Neutrophil (primary cell): ENCODE data around the gene ANKH.

Source experiments
- H3K27ac ChIP-seq: fragments of 200-600 bp; sonication (generic); 2 replicates; pipeline ENCODE4 v1.5.1; 2016; ENCODE audit warnings: mild to moderate bottlenecking, moderate library complexity
- H3K27me3 ChIP-seq: fragments of 200-600 bp; sonication (generic); 2 replicates; pipeline ENCODE4 v1.6.0; 2016; ENCODE audit warnings: mild to moderate bottlenecking
- H3K36me3 ChIP-seq: fragments of 200-600 bp; sonication (generic); 2 replicates; pipeline ENCODE4 v1.5.1; 2017
- H3K4me1 ChIP-seq, 2 experiments: fragments of 200-600 bp in 1 of 2; sonication (generic) in 1 of 2; 1 replicate in 1 of 2; 2 replicates in 1 of 2; pipeline versions ENCODE4 v1.5.1 to v1.6.1; 2013 to 2016; ENCODE audit warnings: low read depth in 1 of 2, low read length in 1 of 2, mild to moderate bottlenecking in 1 of 2, moderate library complexity in 1 of 2; ENCODE audit not compliant: control insufficient read depth in 1 of 2, insufficient read depth in 1 of 2
- H3K4me3 ChIP-seq, 2 experiments: fragments of 200-600 bp in 1 of 2; sonication (generic) in 1 of 2; 1 replicate in 1 of 2; 2 replicates in 1 of 2; pipeline ENCODE4 v1.5.1; 2013 to 2016; ENCODE audit warnings: low read depth in 1 of 2, low read length in 1 of 2, mild to moderate bottlenecking in 1 of 2, moderate library complexity in 1 of 2
- H3K9me3 ChIP-seq: fragments of 200-600 bp; sonication (generic); 2 replicates; pipeline ENCODE4 v1.5.1; 2016
- CTCF ChIP-seq: fragments of 200-600 bp; sonication (generic); IDR thresholded peaks from 2 replicates; pipeline ENCODE4 v1.5.1; 2016; ENCODE audit warnings: antibody characterized with exemption

ANKH gene

GRCh38 chr5:14741131-14741530, 130.4 kb downstream of the ANKH start:
- Histone ChIP-seq H3K27ac (no peak overlapping the region), H3K4me3 (no peak overlapping the region), H3K27me3 (no peaks in the 10 kb centered on the region), H3K36me3 (no peaks in the 10 kb centered on the region), H3K4me1 (no peaks in the 10 kb centered on the region), H3K9me3 (no peaks in the 10 kb centered on the region)
- no peak for TF ChIP-seq CTCF

- Histone ChIP-seq H3K4me3 (no peak overlapping the region), H3K4me1 (no peaks in the 10 kb centered on the region), H3K27me3 (no peaks in the 10 kb centered on the region), H3K36me3 (no peaks in the 10 kb centered on the region), H3K27ac (no peak overlapping the region), H3K9me3 (no peaks in the 10 kb centered on the region)
- TF ChIP-seq CTCF: no peak
Measured at GRCh38 chr5:14739981-14740380, 131.6 kb downstream of the ANKH start.

GRCh38 chr5:14739538-14739937, 132.0 kb downstream of the ANKH start:
- H3K4me1 ChIP-seq: no peaks in the 10 kb centered on the region
- no peaks in the 10 kb centered on the region for H3K27me3 ChIP-seq
- H3K27ac ChIP-seq: no peak overlapping the region
- no peak for TF ChIP-seq CTCF
- no peaks in the 10 kb centered on the region for H3K36me3 ChIP-seq
- no peak overlapping the region for H3K4me3 ChIP-seq
- H3K9me3 ChIP-seq: no peaks in the 10 kb centered on the region

- H3K27ac ChIP-seq: no peak overlapping the region
Measured at GRCh38 chr5:14738050-14738449, 133.5 kb downstream of the ANKH start.

GRCh38 chr5:14737291-14737690, 134.3 kb downstream of the ANKH start:
- H3K4me1 ChIP-seq: no peaks in the 10 kb centered on the region
- H3K4me3 ChIP-seq: no peak overlapping the region
- no peaks in the 10 kb centered on the region for H3K36me3 ChIP-seq
- H3K9me3 ChIP-seq: no peaks in the 10 kb centered on the region
- no peak overlapping the region for H3K27ac ChIP-seq
- no peaks in the 10 kb centered on the region for H3K27me3 ChIP-seq
- TF ChIP-seq CTCF: no peak

More at GRCh38 chr5:14738050-14738449, 133.5 kb downstream of the ANKH start:
- Histone ChIP-seq H3K36me3 (no peaks in the 10 kb centered on the region), H3K4me3 (no peak overlapping the region), H3K9me3 (no peaks in the 10 kb centered on the region), H3K4me1 (no peaks in the 10 kb centered on the region), H3K27me3 (no peaks in the 10 kb centered on the region)
- no peak for TF ChIP-seq CTCF

GRCh38 chr5:14735944-14736343, 135.6 kb downstream of the ANKH start:
- no peak for TF ChIP-seq CTCF
- H3K36me3 ChIP-seq: no peaks in the 10 kb centered on the region

More at GRCh38 chr5:14735944-14736343, 135.6 kb downstream of the ANKH start:
- H3K27me3 ChIP-seq: no peaks in the 10 kb centered on the region
- no peak overlapping the region for H3K27ac ChIP-seq
- H3K9me3 ChIP-seq: no peaks in the 10 kb centered on the region
- no peaks in the 10 kb centered on the region for H3K4me1 ChIP-seq
- H3K4me3 ChIP-seq: no peak overlapping the region
